K562 (cell line): ENCODE measurements around the gene UQCC5. TPM values are rescaled to one million over a fixed set of nuclear protein-coding genes. Genes with fewer than 3 reads are reported as not detected.

ENCODE experiments used
- ARID2 ChIP-seq: fragments of 450-650 bp; IDR thresholded peaks from 2 replicates; pipeline ENCODE4 v1.6.1; 2017; ENCODE audit warnings: antibody characterized with exemption, mild to moderate bottlenecking
- EP300 ChIP-seq: IDR thresholded peaks from 2 replicates; pipeline ENCODE4 v1.6.1; 2012; ENCODE audit warnings: low read length, improper control_type of control experiment
- FOXM1 ChIP-seq, 2 experiments: fragments of 450-650 bp in 1 of 2; sonication (generic) in 1 of 2; formaldehyde crosslinking in 1 of 2; IDR thresholded peaks; 2 replicates each; pipeline versions ENCODE4 v1.6.1 to v1.9.0; 2017 to 2022; ENCODE audit warnings: low read depth in 2 of 2, mild to moderate bottlenecking in 2 of 2, missing genetic modification reagents in 1 of 2, moderate library complexity in 1 of 2
- KAT7 ChIP-seq: sonication (generic); formaldehyde crosslinking; IDR thresholded peaks from 2 replicates; pipeline ENCODE4 v1.8.0; 2022; ENCODE audit warnings: missing genetic modification reagents, mild to moderate bottlenecking, borderline replicate concordance
- MCM3 ChIP-seq: fragments of 450-650 bp; IDR thresholded peaks from 2 replicates; pipeline ENCODE4 v1.6.1; 2016
- NBN ChIP-seq: fragments of 450-650 bp; IDR thresholded peaks from 2 replicates; pipeline ENCODE4 v1.6.1; 2016; ENCODE audit warnings: low read depth, mild to moderate bottlenecking
- RBM34 ChIP-seq: fragments of 200-400 bp; formaldehyde crosslinking; IDR thresholded peaks from 2 replicates; pipeline ENCODE4 v1.6.1; 2018; ENCODE audit warnings: low read length, borderline replicate concordance; ENCODE audit not compliant: insufficient read depth
- SLC30A9 ChIP-seq: fragments of 250-450 bp; sonication (Bioruptor Pico); IDR thresholded peaks from 2 replicates; pipeline ENCODE4 v1.8.0; 2022; ENCODE audit warnings: mild to moderate bottlenecking, moderate library complexity
- SMARCC2 ChIP-seq: fragments of 450-650 bp; IDR thresholded peaks from 2 replicates; pipeline ENCODE4 v1.6.1; 2017; ENCODE audit warnings: antibody characterized with exemption, moderate library complexity, mild to moderate bottlenecking, low read depth
- SREBF2 ChIP-seq: sonication (generic); formaldehyde crosslinking; IDR thresholded peaks from 2 replicates; pipeline ENCODE4 v1.4.0; 2020; ENCODE audit warnings: mild to moderate bottlenecking, missing genetic modification reagents
- SRF ChIP-seq, 2 experiments: fragments of 250-450, 450-650 bp in 1 of 2; sonication (Bioruptor Pico) in 1 of 2; sonication (generic) in 1 of 2; formaldehyde crosslinking; IDR thresholded peaks; 2 replicates each; pipeline versions ENCODE4 v1.5.0 to v1.5.1; 2020 to 2022; ENCODE audit warnings: mild to moderate bottlenecking in 1 of 2, missing genetic modification reagents in 1 of 2
- TAF15 ChIP-seq: fragments of 200-400 bp; formaldehyde crosslinking; IDR thresholded peaks from 2 replicates; pipeline ENCODE4 v1.6.1; 2017; ENCODE audit warnings: mild to moderate bottlenecking, low read depth, low read length, moderate library complexity
- TAL1 ChIP-seq: fragments of 450-650 bp; IDR thresholded peaks from 2 replicates; pipeline ENCODE4 v1.6.1; 2016; ENCODE audit warnings: mild to moderate bottlenecking
- ZBTB5 ChIP-seq: fragments of 450-650 bp; IDR thresholded peaks from 2 replicates; pipeline ENCODE4 v1.6.1; 2017; ENCODE audit warnings: antibody characterized with exemption
- ZNF217 ChIP-seq: sonication (generic); formaldehyde crosslinking; IDR thresholded peaks from 2 replicates; pipeline ENCODE4 v1.8.0; 2022; ENCODE audit warnings: mild to moderate bottlenecking, missing genetic modification reagents
- ZNF224 ChIP-seq: sonication (generic); formaldehyde crosslinking; IDR thresholded peaks from 2 replicates; pipeline ENCODE4 v1.8.0; 2022; ENCODE audit warnings: mild to moderate bottlenecking, missing genetic modification reagents
- polyA plus RNA-seq, 8 experiments: library from polyadenylated mRNA; depleted of rRNA in 4 of 8; stranded (reverse) in 5 of 8; unstranded in 3 of 8; fragments of >200 nt; fragmentation: Nextera tagmentation in 2 of 8; fragmentation: Illumina TruSeq in 1 of 8; extraction: Ambion mirVana in 2 of 8; extraction: Trizol in 1 of 8; gene quantifications; 2 replicates each; pipeline versions ENCODE4 v1.2.1 to v1.2.3, GENCODE V29; 2011 to 2014; ENCODE audit warnings: inconsistent platforms in 1 of 8, missing spikeins in 1 of 8
- total RNA-seq, 7 experiments: library from RNA; depleted of rRNA in 6 of 7; stranded (reverse); fragments of >200 nt in 6 of 7; fragmentation: Illumina TruSeq in 2 of 7; extraction: Trizol in 2 of 7; gene quantifications; 2 replicates each; pipeline versions ENCODE4 v1.2.1 to v1.2.3, GENCODE V29; 2011 to 2021; ENCODE audit warnings: low replicate concordance in 1 of 7
- TF ChIP-seq, protein P1 (sequence below): fragments of 200-800 bp; sonication (Bioruptor generic); IDR thresholded peaks from 2 replicates; pipeline ENCODE4 v1.6.1; 2016; ENCODE audit warnings: missing genetic modification characterization, missing compliant biosample characterization
- TF ChIP-seq, protein P2 (sequence below): fragments of 200-800 bp; sonication (Bioruptor generic); IDR thresholded peaks from 2 replicates; pipeline ENCODE4 v1.6.1; 2017; ENCODE audit warnings: missing genetic modification characterization, missing compliant biosample characterization

Gene UQCC5
- total and polyA plus RNA-seq, 9 of the 15 experiments (the other 6 are each of a cell fraction or from before 2014, with no cell fraction given), result 10.2 to 55.4 (median 33.8) TPM

GRCh38 chr3:52536369-52537164 lies at the start of gene UQCC5 (continued):
- TF ChIP-seq, protein P1, sequence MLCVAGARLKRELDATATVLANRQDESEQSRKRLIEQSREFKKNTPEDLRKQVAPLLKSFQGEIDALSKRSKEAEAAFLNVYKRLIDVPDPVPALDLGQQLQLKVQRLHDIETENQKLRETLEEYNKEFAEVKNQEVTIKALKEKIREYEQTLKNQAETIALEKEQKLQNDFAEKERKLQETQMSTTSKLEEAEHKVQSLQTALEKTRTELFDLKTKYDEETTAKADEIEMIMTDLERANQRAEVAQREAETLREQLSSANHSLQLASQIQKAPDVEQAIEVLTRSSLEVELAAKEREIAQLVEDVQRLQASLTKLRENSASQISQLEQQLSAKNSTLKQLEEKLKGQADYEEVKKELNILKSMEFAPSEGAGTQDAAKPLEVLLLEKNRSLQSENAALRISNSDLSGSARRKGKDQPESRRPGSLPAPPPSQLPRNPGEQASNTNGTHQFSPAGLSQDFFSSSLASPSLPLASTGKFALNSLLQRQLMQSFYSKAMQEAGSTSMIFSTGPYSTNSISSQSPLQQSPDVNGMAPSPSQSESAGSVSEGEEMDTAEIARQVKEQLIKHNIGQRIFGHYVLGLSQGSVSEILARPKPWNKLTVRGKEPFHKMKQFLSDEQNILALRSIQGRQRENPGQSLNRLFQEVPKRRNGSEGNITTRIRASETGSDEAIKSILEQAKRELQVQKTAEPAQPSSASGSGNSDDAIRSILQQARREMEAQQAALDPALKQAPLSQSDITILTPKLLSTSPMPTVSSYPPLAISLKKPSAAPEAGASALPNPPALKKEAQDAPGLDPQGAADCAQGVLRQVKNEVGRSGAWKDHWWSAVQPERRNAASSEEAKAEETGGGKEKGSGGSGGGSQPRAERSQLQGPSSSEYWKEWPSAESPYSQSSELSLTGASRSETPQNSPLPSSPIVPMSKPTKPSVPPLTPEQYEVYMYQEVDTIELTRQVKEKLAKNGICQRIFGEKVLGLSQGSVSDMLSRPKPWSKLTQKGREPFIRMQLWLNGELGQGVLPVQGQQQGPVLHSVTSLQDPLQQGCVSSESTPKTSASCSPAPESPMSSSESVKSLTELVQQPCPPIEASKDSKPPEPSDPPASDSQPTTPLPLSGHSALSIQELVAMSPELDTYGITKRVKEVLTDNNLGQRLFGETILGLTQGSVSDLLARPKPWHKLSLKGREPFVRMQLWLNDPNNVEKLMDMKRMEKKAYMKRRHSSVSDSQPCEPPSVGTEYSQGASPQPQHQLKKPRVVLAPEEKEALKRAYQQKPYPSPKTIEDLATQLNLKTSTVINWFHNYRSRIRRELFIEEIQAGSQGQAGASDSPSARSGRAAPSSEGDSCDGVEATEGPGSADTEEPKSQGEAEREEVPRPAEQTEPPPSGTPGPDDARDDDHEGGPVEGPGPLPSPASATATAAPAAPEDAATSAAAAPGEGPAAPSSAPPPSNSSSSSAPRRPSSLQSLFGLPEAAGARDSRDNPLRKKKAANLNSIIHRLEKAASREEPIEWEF (CRISPR knock-in tag), result no peak
- no peak for TF ChIP-seq ARID2
- TF ChIP-seq TAF15, result no peak
- peak; percentile 29; the same call in 1 of the 2 replicates for TF ChIP-seq KAT7 (CRISPR knock-in tag)
- TF ChIP-seq TAL1, result no peak
- TF ChIP-seq MCM3, result no peak
- TF ChIP-seq NBN, result no peak
- TF ChIP-seq, protein P2, sequence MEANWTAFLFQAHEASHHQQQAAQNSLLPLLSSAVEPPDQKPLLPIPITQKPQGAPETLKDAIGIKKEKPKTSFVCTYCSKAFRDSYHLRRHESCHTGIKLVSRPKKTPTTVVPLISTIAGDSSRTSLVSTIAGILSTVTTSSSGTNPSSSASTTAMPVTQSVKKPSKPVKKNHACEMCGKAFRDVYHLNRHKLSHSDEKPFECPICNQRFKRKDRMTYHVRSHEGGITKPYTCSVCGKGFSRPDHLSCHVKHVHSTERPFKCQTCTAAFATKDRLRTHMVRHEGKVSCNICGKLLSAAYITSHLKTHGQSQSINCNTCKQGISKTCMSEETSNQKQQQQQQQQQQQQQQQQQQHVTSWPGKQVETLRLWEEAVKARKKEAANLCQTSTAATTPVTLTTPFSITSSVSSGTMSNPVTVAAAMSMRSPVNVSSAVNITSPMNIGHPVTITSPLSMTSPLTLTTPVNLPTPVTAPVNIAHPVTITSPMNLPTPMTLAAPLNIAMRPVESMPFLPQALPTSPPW (CRISPR knock-in tag), result peak; percentile 65
- no peak for TF ChIP-seq ZNF224 (CRISPR knock-in tag)
- peak; percentile 99 for TF ChIP-seq ZBTB5
- no peak for TF ChIP-seq ZNF217
- TF ChIP-seq SLC30A9 (CRISPR knock-in tag), result no peak
- TF ChIP-seq SMARCC2, result no peak
- no peak for TF ChIP-seq RBM34
- 0 out of 2 replicates have a peak, but pooled peaks have one; percentile 10 for TF ChIP-seq EP300
- TF ChIP-seq SREBF2, result no peak
- TF ChIP-seq FOXM1 (IDR thresholded peaks at IDR 0.05; ENCODE audit: low read depth), result no peak
- TF ChIP-seq FOXM1 (CRISPR knock-in tag; IDR thresholded peaks at IDR 0.05; ENCODE audit: low read depth), result no peak
- TF ChIP-seq SRF (CRISPR knock-in tag; IDR thresholded peaks at IDR 0.05), result peak in 1 of 2 experiments; percentile 73; a peak in 1 of 4 replicates
